AG04450 (cell line): ENCODE data around the gene SBK2. TPM values are rescaled to one million over a fixed set of nuclear protein-coding genes. Genes with fewer than 3 reads are reported as not detected.
A peak's percentile ranks its signal among the peaks of the same experiment; 100 is the strongest.

Source experiments
- CTCF ChIA-PET: fragments of 300-600, 350-600 bp; formaldehyde crosslinking; extraction: SDS; loops from one replicate; lab custom pipeline; 2022; ENCODE audit warnings: antibody characterized with exemption, inconsistent platforms; lab: Charles Lee
- POLR2A ChIA-PET: fragments of 350-600 bp; formaldehyde crosslinking; extraction: SDS; loops from one replicate; lab custom pipeline; 2021; ENCODE audit warnings: antibody characterized with exemption, inconsistent platforms; lab: Yijun Ruan, JAX
- DNase-seq: peaks from one replicate; pipeline ENCODE4 v3.0.0-alpha.2; 2011; ENCODE audit warnings: low read depth, low spot score
- H3K27ac ChIP-seq: one replicate; pipeline ENCODE4 v1.5.1; 2012; ENCODE audit warnings: low read depth, low read length, control low read depth
- H3K27me3 ChIP-seq: one replicate; pipeline ENCODE4 v1.6.0; 2012; ENCODE audit warnings: low read length; ENCODE audit not compliant: control insufficient read depth, insufficient read depth
- H3K4me3 ChIP-seq: 2 replicates; pipeline ENCODE4 v1.5.1; 2011; ENCODE audit warnings: mild to moderate bottlenecking, low read depth, low read length, control low read depth
- H3K9me3 ChIP-seq: 2 replicates; pipeline ENCODE4 v1.5.1; 2012; ENCODE audit warnings: low read length; ENCODE audit not compliant: control insufficient read depth, insufficient read depth
- CTCF ChIP-seq: IDR thresholded peaks from 2 replicates; pipeline ENCODE4 v1.5.1; 2011; ENCODE audit warnings: low read depth, low read length, control low read depth, inconsistent platforms
- polyA plus RNA-seq: library from polyadenylated mRNA; depleted of rRNA; stranded (reverse); fragments of >200 nt; gene quantifications from 2 replicates; pipeline ENCODE4 v1.2.3, GENCODE V29; 2011

The SBK2 gene
- polyA plus RNA-seq, 1 experiment = 0.10 TPM

- Histone ChIP-seq H3K27ac (no peak overlapping the region), H3K27me3 (no peaks in the 10 kb centered on the region), H3K9me3 (no peaks in the 10 kb centered on the region), H3K4me3 (no peak overlapping the region)
- no peak for DNase-seq
- no peak for TF ChIP-seq CTCF
- POLR2A ChIA-PET = no interaction called here
- CTCF ChIA-PET = interaction anchor here (1.1 kb wide), 1 partner anchor 13 kb away, joined by 5 read pairs; no protein-coding TSS in a partner anchor
Observed at GRCh38 chr19:55554302-55554701, 17.4 kb upstream of the SBK2 start.

GRCh38 chr19:55553217-55554182, 16.6 kb upstream of the SBK2 start:
- ChIA-PET POLR2A (interaction anchor here (1.4 to 2.0 kb wide), 2 partner anchors 32 to 46 kb away, joined by 6 to 8 read pairs; partner anchors contain the start of genes FIZ1 and ZNF524), CTCF (interaction anchor here (0.7 to 2.4 kb wide), 3 partner anchors 13 to 86 kb away, joined by 4 to 9 read pairs (median 5); no protein-coding TSS in a partner anchor)
- Histone ChIP-seq H3K9me3 (no peaks in the 10 kb centered on the region), H3K27ac (peak overlapping the region; percentile 21), H3K27me3 (no peaks in the 10 kb centered on the region), H3K4me3 (no peak overlapping the region)
- DNase-seq = no peak
- TF ChIP-seq CTCF = no peak

GRCh38 chr19:55552620-55553019, 15.7 kb upstream of the SBK2 start:
- TF ChIP-seq CTCF = no peak
- peak overlapping the region; percentile 21 for H3K27ac ChIP-seq
- H3K27me3 ChIP-seq = no peaks in the 10 kb centered on the region
- DNase-seq = peak; percentile 51
- ChIA-PET POLR2A (interaction anchor here (0.6 to 2.0 kb wide), 3 partner anchors 22 to 47 kb away, joined by 6 to 8 read pairs (median 6); partner anchors contain the start of genes FIZ1 and ZNF524), CTCF (interaction anchor here (0.7 to 2.4 kb wide), 2 partner anchors 49 to 85 kb away, joined by 4 to 9 read pairs; no protein-coding TSS in a partner anchor)
- H3K9me3 ChIP-seq = no peaks in the 10 kb centered on the region
- no peak overlapping the region for H3K4me3 ChIP-seq

GRCh38 chr19:55552206-55552605, 15.3 kb upstream of the SBK2 start:
- no peaks in the 10 kb centered on the region for H3K27me3 ChIP-seq
- H3K9me3 ChIP-seq = no peaks in the 10 kb centered on the region
- ChIA-PET CTCF (interaction anchor here (0.7 to 2.4 kb wide), 2 partner anchors 48 to 84 kb away, joined by 4 to 9 read pairs; no protein-coding TSS in a partner anchor), POLR2A (interaction anchor here (0.6 to 2.0 kb wide), 3 partner anchors 23 to 47 kb away, joined by 6 to 8 read pairs (median 6); partner anchors contain the start of genes FIZ1 and ZNF524)
- DNase-seq = no peak
- no peak overlapping the region for H3K27ac ChIP-seq
- no peak for TF ChIP-seq CTCF
- no peak overlapping the region for H3K4me3 ChIP-seq
